ENCODE results near the gene TNIP1. TPM values are rescaled to one million over a fixed set of nuclear protein-coding genes. Genes with fewer than 3 reads are reported as not detected.

TNIP1 gene
- polyA plus RNA-seq, 12 donors: 63.0 to 115 (median 79.8) TPM; not detected in 1

DNA sequence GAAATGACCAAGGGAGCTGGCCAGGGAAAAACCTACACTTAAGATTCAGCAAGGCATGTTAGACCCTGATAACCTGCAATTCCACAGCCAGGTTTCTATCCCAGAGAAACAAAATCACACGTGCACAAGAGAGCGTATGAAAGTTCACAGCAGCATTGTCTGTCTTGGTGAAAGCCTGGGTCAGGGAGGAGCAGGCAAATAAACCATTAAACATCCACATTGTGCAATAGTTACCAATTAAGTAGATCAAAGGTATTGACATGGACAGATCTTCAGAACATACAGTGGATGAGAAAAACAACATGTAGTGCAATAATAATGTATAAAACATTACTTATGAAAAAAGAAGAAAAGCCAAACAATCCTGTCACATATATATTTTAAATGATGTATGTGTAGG, 76.3 kb downstream of the TNIP1 start:
- DNase-seq: no peak

DNA sequence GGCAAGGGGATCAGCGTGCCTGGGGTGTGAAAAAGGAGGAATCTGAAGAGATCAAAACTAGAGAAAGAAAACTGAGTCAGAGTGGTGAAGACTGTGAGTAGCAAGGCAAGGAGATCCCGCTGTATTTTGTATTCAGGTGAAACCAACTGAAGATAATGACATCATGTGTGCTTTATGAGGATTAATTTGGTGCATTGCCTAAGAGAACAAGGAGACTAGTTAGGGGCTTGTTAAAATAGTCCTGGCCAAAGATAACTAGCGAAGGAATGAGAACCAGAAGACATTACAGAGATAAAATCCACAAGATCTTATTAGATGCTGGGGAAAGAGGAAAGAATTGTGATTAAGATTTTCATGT, 77.4 kb downstream of the TNIP1 start:
- no peak for DNase-seq

DNA sequence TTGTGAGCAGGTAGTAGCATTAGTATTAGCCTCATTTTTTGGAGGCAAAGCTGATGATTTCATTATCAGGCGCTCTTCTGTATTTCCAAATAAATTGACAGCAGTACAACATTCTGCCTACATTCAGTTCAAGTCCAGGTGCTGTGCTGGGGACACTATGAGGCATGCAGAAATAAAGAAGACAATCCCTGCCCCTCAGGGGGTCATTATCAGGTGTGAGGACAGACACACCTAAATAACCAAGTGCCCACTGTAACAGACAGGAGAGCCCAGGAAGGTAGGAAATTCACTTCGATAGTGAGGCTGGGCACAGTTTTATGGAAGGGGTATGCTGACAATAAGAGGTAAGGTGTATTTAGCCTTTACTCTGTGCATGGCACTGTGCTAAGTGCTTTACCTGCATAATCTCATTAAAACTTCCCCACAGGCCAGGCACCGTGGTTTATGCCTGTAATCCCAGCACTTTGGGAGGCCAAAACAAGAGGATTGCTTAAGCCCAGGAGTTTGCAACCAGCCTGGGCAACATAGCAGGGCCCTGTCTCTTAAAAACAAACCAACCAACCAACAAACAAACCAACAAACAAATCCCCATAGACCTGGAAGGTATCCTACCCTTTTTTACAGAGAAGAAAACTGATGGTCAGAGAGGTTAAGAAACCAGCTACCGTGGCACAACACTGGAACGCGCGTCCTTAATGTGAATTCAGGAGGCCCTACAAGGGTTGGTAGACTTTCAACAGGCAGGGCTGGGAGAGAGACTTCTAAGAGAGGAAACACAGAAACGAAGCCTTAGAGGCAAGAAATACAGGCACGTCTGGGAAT, 77.9 kb downstream of the TNIP1 start:
- no peak for DNase-seq

GRCh38 chr5:151002250-151002649, 78.6 kb downstream of the TNIP1 start:
- DNase-seq: peak; percentile 61

DNA sequence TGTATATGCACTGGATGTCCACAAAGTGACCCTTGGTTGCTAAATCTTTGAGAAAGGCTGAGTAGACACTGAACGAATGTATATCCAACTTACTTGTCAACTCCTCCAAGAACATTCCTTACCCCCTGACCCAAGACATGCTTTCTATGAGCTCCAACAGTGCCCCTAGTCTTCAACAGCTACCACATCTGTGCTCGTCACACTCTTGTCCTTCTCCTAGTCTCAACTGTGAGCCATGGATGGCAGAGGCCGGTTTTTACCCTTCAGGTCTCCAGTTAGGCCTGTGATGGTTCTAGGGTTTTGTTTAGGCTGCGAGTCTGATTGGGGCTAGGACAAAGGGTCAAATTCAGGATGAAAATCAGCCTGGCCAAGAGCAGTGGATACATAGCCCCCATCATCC, 79.4 kb downstream of the TNIP1 start:
- no peak for DNase-seq

DNA sequence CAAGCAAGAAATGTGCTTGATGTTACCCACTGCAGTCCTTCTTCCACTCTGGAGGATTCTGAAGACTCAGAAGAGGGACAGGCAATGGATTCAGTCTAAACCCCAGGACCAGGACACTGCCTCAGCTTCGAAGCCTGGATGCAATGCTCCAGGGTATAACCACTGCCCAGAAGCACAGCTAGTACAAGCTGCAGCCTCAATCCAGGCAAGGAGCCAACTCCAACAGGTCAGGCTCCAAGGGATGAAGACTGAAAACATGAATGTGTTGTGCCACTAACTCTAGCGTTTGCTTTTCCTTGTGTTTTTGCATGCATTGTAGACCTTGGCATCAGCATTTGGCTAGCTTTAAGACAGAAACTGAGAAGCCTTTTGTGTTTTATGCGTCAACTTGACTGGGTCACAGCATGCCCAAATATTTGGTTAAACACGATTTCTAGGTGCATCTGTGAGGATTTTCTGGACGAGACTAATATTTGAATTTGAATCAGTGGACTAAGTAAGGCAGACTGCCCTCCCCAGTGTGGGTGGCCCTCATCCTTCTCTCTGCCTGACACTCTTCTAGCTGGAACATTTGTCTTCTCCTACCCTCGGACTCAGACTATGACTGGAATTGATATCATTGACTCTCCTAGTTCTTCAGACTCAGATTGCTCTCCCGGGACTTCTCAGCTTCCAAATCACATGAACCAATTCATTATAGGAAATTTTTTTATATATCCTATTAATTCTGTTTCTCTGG, 81.0 kb downstream of the TNIP1 start:
- no peak for DNase-seq

GRCh38 chr5:150993826-150994412, 86.9 kb downstream of the TNIP1 start:
- DNase-seq: no peak

- DNase-seq: no peak
These were observed 87.4 kb downstream of the TNIP1 start for GRCh38 chr5:150993422-150993821.

DNA sequence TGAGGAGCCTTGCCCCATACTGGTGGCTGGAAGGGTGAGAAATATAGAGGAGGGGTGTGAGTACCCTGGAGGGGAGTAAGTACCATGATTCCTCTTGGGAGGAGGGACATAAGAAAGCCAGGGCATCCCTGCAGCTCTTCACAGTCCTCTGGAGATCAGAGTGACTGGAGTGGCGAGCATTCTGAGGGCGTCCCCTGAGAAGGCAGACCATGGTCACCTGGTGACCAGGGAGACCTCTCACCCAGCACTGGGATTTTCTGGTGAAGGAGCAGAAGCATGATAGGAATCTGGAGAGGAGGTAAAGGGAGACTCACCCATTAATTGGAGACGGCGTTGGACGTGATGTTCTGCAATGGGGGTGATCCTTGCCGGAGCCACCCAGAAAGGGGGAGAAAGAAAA, 88.1 kb downstream of the TNIP1 start:
- DNase-seq: no peak

DNA sequence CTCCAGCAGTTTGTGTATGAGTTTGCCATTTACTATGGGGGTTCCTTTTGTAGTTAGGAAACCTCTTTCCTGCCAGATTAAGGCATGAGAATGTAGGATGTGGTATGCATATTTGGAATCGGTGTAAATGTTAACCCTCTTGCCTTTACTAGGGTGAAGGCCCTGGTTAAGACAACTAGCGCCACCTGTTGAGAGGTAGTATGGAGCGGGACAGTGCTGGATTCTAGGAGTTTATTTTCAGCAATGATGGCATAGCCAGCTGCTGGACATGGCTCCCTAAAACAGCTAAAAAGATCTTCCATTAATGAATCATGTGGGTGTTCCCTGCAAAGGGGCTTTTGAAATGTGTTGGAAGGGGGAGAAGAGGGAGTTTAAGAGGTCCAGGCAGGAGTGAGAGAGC, 91.1 kb downstream of the TNIP1 start:
- no peak for DNase-seq

- no peak for DNase-seq
These were observed 93.1 kb downstream of the TNIP1 start for GRCh38 chr5:150987746-150988145.

Other genes starting within 250 kb of the TNIP1 start
- under 1 TPM in 8 of 12 donors, not detected in 4; 0.14 to 0.55 (median 0.32) TPM for gene IRGM, start 234.5 kb downstream of the TNIP1 start, polyA plus RNA-seq (ENCODE audit: insufficient read length in 12 of 12)
- gene ZNF300, start 176.1 kb downstream of the TNIP1 start, polyA plus RNA-seq (ENCODE audit: insufficient read length in 12 of 12): 10 to 100 TPM in 8 of 12 donors, 1 to 10 TPM in 3, not detected in 1; 7.2 to 24.9 (median 11.2) TPM
- 10 to 100 TPM in 11 of 12 donors, not detected in 1; 21.8 to 71.8 (median 51.7) TPM for gene GPX3, start 60.4 kb downstream of the TNIP1 start, polyA plus RNA-seq (ENCODE audit: insufficient read length in 12 of 12)
- 100 to 1,000 TPM in 11 of 12 donors, not detected in 1; 239 to 380 (median 352) TPM for gene ANXA6, start 76.7 kb upstream of the TNIP1 start, polyA plus RNA-seq (ENCODE audit: insufficient read length in 12 of 12)
- gene CCDC69, start 143.1 kb upstream of the TNIP1 start, polyA plus RNA-seq (ENCODE audit: insufficient read length in 12 of 12): 100 to 1,000 TPM in 4 of 12 donors, 10 to 100 TPM in 7, not detected in 1; 51.8 to 126 (median 93.4) TPM
- gene GM2A, start 172.2 kb upstream of the TNIP1 start, polyA plus RNA-seq (ENCODE audit: insufficient read length in 12 of 12): 10 to 100 TPM in 11 of 12 donors, not detected in 1; 17.8 to 36.2 (median 25.8) TPM
- not detected for gene SLC36A3, start 222.7 kb upstream of the TNIP1 start, polyA plus RNA-seq (ENCODE audit: insufficient read length in 12 of 12)